PC-3 (cell line): Measurements from ENCODE around the gene UGT1A4. TPM values are rescaled to one million over a fixed set of nuclear protein-coding genes. Genes with fewer than 3 reads are reported as not detected.

Source experiments
- ATAC-seq: fragments of 200-7000 bp; cut with Tn5 transposase; 2 replicates; pipeline ENCODE4 v1.9.1; 2020; ENCODE audit warnings: mild to moderate bottlenecking, moderate library complexity
- BruUV-seq: library from RNA; stranded (reverse); fragments of 400-500 nt; replicated peaks from 2 replicates; lab custom pipeline; 2021; lab: Mats Ljungman, UMichigan
- CTCF ChIA-PET: fragments of 300-600 bp; sonication (Branson Sonifier 250); formaldehyde crosslinking; loops from one replicate; lab custom pipeline; 2022; ENCODE audit warnings: antibody characterized with exemption; lab: Charles Lee
- POLR2A ChIA-PET: fragments of 300-600 bp; sonication (Branson Sonifier 250); formaldehyde crosslinking; loops from one replicate; lab custom pipeline; 2022; ENCODE audit warnings: antibody characterized with exemption; ENCODE audit not compliant: unreplicated experiment; lab: Charles Lee
- DNase-seq: peaks from one replicate; pipeline ENCODE4 v3.0.0-alpha.2; 2015
- H2AFZ ChIP-seq: fragments of 300-600 bp; sonication (generic); 2 replicates; pipeline ENCODE4 v1.6.0; 2016; ENCODE audit warnings: antibody characterized with exemption, low read length
- H3F3A ChIP-seq: fragments of 300-600 bp; sonication (generic); one replicate; pipeline ENCODE4 v1.6.0; 2017; ENCODE audit warnings: antibody characterized with exemption, low read length, control low read depth, mild to moderate bottlenecking; ENCODE audit not compliant: unreplicated experiment
- H3K27ac ChIP-seq: fragments of 300-600 bp; sonication (generic); 2 replicates; pipeline ENCODE4 v1.5.1; 2016; ENCODE audit warnings: mild to moderate bottlenecking, low read length
- H3K27me3 ChIP-seq: fragments of 300-600 bp; sonication (generic); 2 replicates; pipeline ENCODE4 v1.6.1; 2016; ENCODE audit warnings: low read length, mixed read lengths
- H3K36me3 ChIP-seq: fragments of 300-600 bp; sonication (generic); 2 replicates; pipeline ENCODE4 v1.6.1; 2016; ENCODE audit warnings: low read depth, mixed run types, low read length, mixed read lengths
- H3K4me1 ChIP-seq: fragments of 300-600 bp; sonication (generic); 2 replicates; pipeline ENCODE4 v1.5.1; 2016; ENCODE audit warnings: low read length; ENCODE audit not compliant: insufficient read depth
- H3K4me2 ChIP-seq: fragments of 300-600 bp; sonication (generic); 2 replicates; pipeline ENCODE4 v1.6.0; 2016; ENCODE audit warnings: low read length
- H3K4me3 ChIP-seq: fragments of 300-600 bp; sonication (generic); 2 replicates; pipeline ENCODE4 v1.5.1; 2016; ENCODE audit warnings: mild to moderate bottlenecking, low read length, mixed read lengths
- H3K79me2 ChIP-seq: fragments of 300-600 bp; sonication (generic); 2 replicates; pipeline ENCODE4 v1.6.1; 2017; ENCODE audit warnings: low read length, mixed read lengths
- H3K9ac ChIP-seq: fragments of 300-600 bp; sonication (generic); 2 replicates; pipeline ENCODE4 v1.6.0; 2016; ENCODE audit warnings: mild to moderate bottlenecking, low read length
- H3K9me2 ChIP-seq: fragments of 300-600 bp; sonication (generic); replicated peaks from 2 replicates; pipeline ENCODE4 v1.6.1; 2016; ENCODE audit warnings: mixed run types, low read length, mixed read lengths
- H3K9me3 ChIP-seq: fragments of 300-600 bp; sonication (generic); 2 replicates; pipeline ENCODE4 v1.6.1; 2016; ENCODE audit warnings: low read length, mixed read lengths
- H4K20me1 ChIP-seq: fragments of 300-600 bp; sonication (generic); 2 replicates; pipeline ENCODE4 v1.6.1; 2016; ENCODE audit warnings: low read length, mixed read lengths
- CTCF ChIP-seq: fragments of 300-600 bp; sonication (generic); conservative IDR thresholded peaks from 2 replicates; pipeline ENCODE4 v1.5.1; 2017; ENCODE audit warnings: antibody characterized with exemption, low read depth, mild to moderate bottlenecking, low read length
- EZH2 ChIP-seq: fragments of 300-600 bp; sonication (generic); IDR thresholded peaks from one replicate; pipeline ENCODE4 v1.6.1; 2017; ENCODE audit warnings: antibody characterized with exemption, mild to moderate bottlenecking, low read length; ENCODE audit not compliant: unreplicated experiment
- EZH2phosphoT487 ChIP-seq: fragments of 300-600 bp; sonication (generic); IDR thresholded peaks from 2 replicates; pipeline ENCODE4 v1.6.1; 2018; ENCODE audit warnings: mild to moderate bottlenecking, antibody characterized with exemption, low read length, borderline replicate concordance
- intact Hi-C: fragments of 100-400 bp; cut with micrococcal nuclease; formaldehyde crosslinking; loops from 2 replicates; pipeline ENCODE4 v1.9.0; 2023
- total RNA-seq: library from RNA; depleted of rRNA; stranded (reverse); fragments of >200 nt; gene quantifications from 2 replicates; pipeline ENCODE4 v1.2.3, GENCODE V29; 2014

The UGT1A4 gene
- total RNA-seq, 1 experiment from 2014 or later = not detected

GRCh38 chr2:233818639-233819621, 100.4 kb downstream of the UGT1A4 start:
- Histone ChIP-seq H4K20me1 (no peaks in the 10 kb centered on the region), H3K36me3 (no peaks in the 10 kb centered on the region), H3K79me2 (no peaks in the 10 kb centered on the region), H3K27ac (no peak overlapping the region), H2AFZ (no peak overlapping the region), H3K4me2 (no peak overlapping the region), H3K9me2 (no peaks in the 10 kb centered on the region), H3K9ac (no peak overlapping the region), H3K27me3 (no peaks in the 10 kb centered on the region), H3K4me1 (no peaks in the 10 kb centered on the region), H3F3A (no peaks in the 10 kb centered on the region), H3K4me3 (no peak overlapping the region), H3K9me3 (no peaks in the 10 kb centered on the region)
- CTCF ChIA-PET = no interaction called here
- POLR2A ChIA-PET = no interaction called here
- ATAC-seq (no peak), DNase-seq (no peak)
- intact Hi-C loops = no loop called here
- no TSS peak for BruUV-seq
- TF ChIP-seq EZH2 (no peak), CTCF (no peak), EZH2phosphoT487 (no peak)

- no peak overlapping the region for H3K4me3 ChIP-seq
- no peaks in the 10 kb centered on the region for H3K27me3 ChIP-seq
- intact Hi-C loops = no loop called here
- ChIA-PET POLR2A (no interaction called here), CTCF (no interaction called here)
- no peaks in the 10 kb centered on the region for H4K20me1 ChIP-seq
- H3K27ac ChIP-seq = no peak overlapping the region
- H3K79me2 ChIP-seq = no peaks in the 10 kb centered on the region
- DNase-seq = no peak
- TF ChIP-seq CTCF (no peak), EZH2phosphoT487 (no peak), EZH2 (no peak)
- no peaks in the 10 kb centered on the region for H3K4me1 ChIP-seq
- H3K9ac ChIP-seq = no peak overlapping the region
- H2AFZ ChIP-seq = no peak overlapping the region
- no TSS peak for BruUV-seq
- H3K9me3 ChIP-seq = no peaks in the 10 kb centered on the region
- no peak overlapping the region for H3K4me2 ChIP-seq
- no peaks in the 10 kb centered on the region for H3K9me2 ChIP-seq
- H3F3A ChIP-seq = no peaks in the 10 kb centered on the region
- no peaks in the 10 kb centered on the region for H3K36me3 ChIP-seq
- no peak for ATAC-seq
These were observed 101.6 kb downstream of the UGT1A4 start for GRCh38 chr2:233819884-233820773.
